NCI-H2196 (cell line): ENCODE measurements around the gene ZNF423.
"Not testable (repeated sequence)": the region's sequence is repeated elsewhere in the genome, so short reads cannot be mapped to it uniquely, and the experiment has no call there.

ENCODE experiments used
- DNase-seq: peaks from one replicate; lab custom pipeline; 2025; ENCODE audit not compliant: unreplicated experiment; lab: John Stamatoyannopoulos, UW

ZNF423 gene

DNA sequence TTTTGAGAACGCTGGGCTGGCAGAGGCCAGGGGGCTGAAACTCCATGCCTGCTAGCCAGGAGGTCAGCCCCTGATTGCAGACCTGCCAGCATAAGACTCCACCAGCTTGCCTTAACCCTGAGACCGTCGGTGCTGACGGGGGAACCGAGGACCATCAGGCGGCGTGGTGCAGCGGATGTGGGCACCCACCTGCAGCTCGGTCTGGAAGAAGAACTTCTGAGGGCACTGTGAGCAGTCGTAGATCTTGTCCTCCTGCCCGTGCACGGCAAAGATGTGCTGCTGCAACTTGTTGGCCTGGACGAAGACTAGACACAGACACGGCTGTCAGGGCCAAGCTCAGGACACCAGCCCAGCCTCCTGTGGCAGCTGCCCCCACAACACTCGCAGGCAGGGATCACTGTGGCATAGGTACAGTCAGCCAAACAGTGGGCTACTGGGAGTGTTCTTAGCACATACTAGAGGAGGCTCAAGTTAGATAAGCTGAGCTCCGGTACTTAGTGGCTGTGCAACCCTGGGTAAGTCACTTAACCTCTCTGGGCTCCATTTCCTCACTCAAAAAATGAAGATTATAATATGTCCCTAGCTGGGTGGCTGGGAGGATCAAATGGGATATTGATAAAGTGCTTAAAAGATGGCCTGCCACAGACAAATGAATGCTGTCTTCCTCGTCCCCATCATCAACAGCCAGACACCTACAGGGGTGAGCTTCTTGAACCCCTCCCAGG lies 332.3 kb downstream of the ZNF423 start:
- no peak for DNase-seq

DNA sequence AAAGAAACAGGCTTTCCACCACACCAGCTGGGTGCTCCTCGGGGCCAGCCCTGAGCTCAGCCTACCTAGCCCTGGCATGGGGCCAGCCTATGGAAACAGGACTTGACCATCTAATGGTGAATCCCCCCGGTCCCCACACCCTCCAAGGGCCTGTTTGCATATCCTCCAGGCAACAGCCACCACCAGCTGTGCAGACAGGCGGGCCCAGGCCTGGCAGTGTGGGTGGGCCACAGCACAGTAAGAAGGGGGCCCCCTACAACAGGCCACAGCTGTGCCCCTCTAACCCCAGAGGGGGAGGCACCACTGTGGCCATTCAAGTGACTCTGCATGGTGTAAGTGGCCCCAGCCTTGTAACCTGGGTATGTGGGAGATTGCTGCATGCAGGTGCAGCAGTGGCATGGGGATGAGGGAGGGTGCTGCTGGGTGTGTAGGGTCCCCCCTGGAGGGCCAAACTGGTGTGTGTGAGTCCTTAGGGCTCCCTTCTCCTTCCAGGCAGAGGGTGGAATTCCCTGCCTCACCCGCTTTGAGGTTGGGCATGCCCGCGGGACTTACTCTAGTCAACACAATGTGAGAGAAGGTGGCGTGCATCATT lies 334.1 kb downstream of the ZNF423 start:
- DNase-seq = no peak

DNA sequence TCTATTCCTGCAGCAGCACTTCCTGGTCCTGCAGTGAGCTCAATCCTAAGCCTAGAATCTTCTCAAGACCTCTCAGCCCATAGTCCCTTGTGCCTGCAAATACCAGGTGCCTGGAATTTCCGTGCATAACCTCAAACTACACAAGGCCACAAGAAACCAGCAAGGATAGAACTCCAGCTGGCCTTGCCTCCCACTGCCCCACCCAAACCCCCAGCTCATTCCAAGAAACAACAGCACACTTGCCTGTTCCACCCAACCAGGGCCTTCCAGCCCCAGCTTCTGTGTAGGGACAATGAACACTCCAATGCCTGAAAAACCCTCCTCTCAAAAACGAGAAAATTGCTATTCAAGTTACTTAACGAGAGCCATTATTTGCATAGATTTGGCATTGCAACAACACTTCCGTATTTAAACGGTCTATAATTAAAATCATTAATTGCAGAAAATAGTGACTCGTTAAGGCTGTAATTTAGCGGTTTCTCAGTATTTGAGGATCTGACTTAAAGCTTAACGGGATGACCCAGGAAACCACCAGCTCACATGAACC lies 335.3 kb downstream of the ZNF423 start:
- DNase-seq = no peak

DNA sequence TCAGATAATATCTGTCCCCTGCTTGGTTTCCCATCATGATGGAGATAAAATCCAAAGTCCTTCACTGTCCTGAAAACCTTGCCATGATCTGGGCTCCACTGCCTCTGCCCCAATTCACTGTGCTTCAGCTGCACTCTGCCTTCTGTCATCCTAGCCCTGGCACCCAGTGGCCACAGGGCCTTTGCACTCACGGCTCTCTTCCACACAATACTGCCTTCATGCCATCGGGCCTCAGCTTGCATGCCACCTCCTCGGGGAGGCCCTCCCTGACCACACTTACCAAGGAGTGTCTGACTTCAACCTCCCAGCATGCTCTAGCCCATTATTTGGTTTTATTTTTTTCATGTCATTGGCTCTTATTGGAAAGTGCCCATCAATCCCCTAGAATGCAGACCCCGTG lies 336.2 kb downstream of the ZNF423 start:
- DNase-seq = no peak

DNA sequence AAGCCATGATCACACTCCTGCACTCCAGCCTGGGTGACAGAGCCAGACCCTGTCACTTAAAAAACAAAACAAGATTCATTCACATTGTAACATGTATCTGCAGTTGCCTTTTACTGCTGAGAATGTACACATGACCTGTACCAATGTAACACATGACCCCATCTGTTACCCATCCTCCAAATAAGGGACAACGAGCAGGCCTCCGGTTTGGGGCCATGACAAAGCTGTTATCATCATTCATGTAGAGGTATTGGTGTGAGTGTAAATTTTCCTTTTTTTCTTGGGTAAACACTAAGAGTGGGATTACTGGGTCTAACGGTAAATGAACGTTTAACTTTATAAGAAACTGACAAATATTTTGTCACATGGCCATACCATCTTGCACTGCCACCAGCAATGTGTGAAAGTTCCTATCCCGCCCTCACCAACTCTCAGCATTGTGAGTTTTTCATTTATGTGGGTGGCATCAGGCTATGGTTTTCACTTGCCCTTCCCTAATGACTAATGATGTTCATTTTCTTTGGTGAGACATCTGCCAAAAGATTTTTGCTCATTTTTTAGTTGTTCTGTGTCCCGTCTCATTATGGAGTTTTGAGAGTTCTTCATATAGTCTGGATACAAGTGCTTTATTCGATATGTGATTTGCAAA lies 336.8 kb downstream of the ZNF423 start:
- no peak for DNase-seq

DNA sequence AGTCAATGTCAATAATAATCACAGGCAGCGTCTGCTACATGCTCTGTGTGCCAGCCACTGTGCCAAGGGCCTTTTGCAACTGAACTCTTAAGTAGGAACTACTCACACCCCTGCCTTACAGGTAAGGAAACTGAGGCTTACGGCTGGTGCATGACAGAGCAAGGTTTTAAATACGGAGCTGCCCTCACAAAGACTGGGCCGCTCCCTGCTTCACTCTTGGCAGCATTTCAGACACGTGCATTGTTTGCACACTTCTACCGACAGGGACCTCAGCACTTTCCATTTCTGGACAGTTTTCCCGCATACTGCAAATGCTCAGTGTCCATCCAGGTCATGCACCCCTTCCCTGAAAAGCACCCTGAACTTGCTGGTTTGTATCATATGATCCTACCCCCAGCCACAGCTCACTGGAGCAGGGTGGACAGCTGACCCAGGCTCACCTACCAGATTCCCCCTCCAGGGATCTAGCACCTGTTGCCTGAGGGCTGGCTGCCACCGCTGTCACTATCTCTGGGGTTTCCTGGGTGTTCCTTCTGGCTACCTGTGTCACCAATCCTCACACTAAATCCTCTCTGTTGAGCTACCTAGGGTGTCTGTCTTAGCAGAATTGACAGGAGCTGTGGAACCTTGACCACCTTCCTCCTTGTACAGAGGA lies 339.4 kb downstream of the ZNF423 start:
- no peak for DNase-seq

DNA sequence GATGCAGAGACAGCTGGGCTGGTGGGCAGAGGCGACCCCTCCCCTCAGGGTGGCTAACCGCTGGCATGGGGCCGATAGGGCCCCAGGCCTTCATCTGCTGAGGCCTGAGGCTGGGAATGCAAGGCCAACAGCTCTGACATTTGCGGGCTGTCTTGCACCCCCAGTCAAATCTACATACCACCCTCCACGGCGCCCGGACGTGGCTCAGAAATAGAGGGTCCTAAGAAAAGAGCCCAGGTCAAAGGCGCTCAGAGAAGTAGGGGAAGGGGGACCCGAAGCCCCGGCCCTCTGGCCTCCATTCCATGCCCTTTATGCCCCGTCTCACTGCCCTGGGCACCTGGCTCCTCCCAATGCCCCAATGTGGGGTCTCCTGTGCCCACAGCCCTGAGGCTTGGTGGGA lies 340.1 kb downstream of the ZNF423 start:
- DNase-seq = no peak

DNA sequence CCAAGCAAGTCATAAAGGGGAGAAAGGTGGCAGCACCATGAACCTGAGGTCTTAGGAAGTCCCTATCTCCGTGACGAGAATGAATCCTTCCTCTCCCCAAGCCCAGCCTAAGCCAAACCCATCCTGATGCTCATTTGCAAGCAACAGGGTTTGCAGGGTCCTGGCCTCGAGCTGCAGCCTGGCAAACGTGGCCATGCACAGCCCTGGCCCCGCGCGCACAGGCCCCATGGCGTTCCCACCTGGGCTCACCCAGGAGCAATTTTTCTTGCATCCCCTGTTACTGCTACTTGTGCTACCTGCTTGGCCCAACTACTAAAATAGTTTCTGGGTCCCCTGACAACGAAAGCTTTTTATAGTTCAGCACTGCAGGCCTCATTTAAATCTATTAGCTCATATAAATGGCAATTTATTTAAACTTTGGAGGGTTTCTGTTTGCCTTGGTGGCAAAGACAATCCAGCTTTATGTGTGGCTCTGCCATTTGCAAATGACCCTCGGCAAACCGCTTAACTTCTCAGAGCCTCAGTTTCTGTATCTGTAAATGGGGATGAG lies 340.8 kb downstream of the ZNF423 start:
- no peak for DNase-seq

DNA sequence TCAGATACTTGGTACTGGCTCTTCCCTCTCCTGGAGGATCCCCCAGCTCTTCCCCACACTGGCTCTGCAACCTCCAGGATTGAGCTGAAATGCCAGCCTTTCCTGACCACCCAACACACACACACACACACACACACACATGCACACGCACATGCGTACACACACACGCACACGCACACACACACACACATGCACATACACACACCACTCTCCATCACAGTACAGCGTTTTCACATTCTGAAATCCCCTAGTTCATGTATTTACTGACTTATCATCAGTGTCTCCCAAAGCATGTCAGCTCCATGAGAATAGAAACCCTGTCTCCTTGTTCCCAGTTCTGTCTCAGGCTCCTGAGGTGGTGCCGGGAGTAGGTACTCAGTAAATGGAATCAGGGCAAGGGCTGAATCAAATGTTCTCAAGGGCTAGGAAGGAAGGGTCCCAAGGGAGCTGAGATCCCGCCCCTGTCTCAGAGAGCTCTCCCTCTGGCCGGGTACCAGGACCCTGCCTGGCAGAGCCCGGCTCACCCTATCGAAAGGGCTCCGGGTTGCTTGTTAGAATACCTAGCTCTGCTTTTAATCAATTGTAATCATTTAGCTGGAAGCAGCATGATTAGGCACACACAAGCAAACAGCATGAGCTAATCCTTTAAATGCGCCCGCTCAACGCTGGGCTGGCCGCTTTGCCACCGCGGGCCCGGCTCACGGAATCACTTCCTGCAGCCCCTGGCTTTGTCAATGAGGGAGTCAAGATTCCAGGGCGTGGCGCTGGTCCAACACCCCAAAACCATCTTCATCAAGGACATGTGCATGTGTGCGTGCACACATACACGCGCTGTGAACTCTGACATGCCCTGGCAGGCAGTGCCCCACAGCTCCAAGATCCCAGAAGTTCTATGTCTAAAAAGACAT lies 341.6 kb downstream of the ZNF423 start:
- no peak for DNase-seq

DNA sequence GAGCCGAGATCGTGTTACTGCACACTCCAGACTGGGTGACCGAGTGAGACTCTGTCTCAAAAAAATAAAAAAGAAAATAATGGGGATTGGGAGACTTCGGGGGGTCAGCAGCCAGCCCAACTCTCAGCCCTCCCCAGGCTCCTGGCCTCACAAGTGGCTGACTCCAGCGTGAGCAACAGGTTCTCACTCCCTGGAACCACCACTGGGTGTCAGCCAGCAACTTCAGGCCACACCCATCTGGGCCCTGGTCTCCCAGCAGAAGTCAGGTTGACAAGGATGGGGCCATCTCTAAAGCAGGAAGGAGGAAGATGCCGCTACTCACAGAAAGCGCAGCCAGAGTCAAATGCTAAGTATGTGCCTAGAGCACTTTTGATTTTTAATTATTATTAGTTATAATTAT lies 342.9 kb downstream of the ZNF423 start:
- no peak for DNase-seq

DNA sequence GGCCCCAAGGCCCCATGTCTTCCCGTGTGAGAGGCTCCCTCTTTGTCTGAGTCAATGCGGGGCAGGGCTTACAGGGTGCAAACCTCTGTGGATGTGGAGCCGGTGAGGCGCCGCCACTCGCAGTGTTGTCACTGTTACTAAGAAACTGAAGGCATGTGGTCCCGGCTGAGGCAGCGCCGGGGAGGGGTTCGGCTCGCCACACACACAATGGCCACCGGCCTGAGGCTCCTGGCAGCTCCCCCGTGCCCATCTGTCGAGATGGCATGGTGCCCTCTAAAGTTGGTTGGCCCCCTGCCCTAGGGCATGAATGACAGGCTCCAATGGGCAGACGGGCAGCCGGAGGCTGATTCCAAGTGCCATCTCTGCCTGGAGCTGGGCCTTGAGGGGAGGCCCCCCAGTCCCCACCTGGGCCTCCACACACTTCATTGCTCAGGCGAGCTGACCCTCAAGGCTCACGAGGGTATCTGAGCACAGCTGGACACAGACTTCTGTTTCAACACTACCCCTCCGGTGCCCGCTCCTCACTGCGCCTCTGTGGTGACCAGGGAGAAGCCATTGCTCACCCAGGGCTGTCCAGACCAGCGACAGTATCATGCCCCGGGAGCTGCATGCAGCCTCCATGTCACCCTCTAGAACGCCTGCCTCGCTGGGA lies 345.1 kb downstream of the ZNF423 start:
- DNase-seq = no peak

DNA sequence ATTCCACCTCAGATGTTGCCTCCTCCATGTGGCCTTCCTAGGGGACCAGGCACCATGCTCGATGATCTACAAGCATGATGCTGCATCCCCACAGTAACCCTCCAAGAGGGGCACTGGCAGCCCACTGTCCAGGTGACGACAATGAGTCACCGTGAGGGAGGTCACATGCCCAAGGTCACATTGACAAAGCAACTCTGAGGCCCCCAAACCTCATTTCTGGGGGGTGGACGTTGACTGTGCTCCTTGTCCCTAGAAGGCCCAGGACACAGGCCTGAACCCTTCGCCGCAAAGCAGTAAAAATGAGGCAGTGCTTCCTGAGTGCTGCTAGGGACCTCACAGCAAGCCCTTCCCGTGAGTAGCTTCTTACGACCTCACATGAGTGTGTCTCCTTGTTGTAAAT lies 345.8 kb downstream of the ZNF423 start:
- DNase-seq = no peak

DNA sequence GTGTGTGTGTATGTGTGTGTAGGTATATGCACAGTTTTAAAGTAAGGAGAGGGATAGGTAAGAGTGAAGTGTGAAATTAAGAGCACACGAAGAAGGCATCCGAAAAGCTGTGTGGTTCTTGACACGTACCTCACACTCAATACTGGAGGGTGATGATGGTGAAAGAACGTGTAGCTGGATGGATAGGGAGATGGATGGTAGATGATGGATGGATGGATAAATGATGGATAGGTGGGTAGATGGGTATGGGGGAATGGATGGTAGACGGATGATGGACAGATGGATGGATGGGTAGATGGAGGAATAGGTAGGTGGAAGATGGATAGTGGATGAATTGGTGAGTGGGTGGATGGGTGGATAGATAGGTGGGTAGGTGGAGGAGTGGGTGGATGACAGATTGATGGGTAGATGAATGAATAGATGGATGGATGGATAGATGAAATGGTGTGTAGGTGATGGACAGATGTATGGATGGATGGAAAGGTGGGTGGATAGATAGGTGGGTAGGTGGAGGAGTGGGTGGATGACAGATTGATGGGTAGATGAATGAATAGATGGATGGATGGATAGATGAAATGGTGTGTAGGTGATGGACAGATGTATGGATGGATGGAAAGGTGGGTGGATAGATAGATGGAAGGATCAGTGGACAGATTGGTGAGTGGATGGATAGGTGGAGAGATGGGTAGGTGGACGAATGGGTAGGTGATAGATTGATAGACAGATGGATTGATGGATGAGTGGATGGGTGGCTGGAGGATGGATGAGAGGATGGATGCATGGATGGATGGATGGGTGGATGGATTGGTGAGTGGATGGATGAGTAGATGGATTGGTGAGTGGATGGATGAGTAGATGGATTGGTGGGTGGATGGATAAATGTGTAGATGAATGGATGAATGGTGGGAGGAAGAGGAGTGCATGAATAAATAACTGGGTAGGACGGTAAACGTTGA lies 349.6 kb downstream of the ZNF423 start:
- DNase-seq = not testable (repeated sequence)

DNA sequence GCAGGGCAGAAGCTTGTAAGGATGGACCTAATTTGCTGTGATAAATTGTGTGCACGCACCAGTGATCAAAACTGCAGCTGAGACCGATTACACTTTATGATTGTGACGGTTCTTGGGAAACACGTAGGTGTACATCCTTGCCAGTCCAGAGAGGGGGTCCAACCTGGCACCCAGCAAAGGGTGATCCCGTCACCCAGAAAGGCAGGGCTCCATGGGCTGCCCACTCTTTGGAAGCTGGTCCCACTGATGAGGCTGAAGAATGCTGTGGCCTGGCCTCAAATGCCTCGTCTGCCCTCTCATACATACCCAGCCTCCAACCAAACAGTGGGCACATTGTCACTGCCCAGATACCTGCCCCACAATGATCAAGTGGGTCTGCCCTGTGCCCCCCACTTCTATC lies 350.4 kb downstream of the ZNF423 start:
- DNase-seq = no peak

DNA sequence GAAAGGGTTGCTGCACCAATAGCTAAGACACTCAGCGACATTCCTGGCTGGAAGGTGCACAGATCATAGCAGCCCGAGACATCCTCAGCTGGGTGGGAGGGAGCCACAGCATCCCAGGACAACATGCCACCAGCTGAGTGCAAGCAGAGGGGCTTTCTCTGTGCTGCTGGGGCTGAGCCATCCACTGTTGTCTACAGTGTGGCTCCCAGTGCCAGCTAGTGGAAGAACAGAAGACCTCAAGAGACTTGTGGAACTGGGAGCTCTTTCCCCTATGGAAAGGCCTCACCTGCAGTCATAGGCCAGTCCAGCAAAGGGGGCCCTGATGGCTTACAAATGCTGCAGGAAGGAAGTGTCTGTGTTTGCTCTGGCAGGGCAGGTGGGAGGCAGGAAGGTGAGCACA lies 351.3 kb downstream of the ZNF423 start:
- no peak for DNase-seq

DNA sequence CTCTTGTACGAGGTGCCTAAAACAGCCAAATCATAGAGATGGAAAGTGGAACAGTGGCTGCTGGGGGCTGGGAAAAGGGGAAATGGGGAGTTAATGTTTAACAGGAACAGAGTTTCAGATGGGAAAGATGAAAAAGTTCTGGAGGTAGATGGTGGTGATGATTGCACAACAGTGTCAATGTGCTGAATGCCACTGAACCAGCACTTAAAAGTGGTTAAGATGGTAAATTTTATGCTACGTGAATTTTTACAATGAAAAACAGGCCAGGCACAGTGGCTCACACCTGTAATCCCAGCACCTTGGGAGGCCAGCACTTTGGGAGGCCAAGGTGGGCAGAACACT lies 351.9 kb downstream of the ZNF423 start:
- DNase-seq = no peak

DNA sequence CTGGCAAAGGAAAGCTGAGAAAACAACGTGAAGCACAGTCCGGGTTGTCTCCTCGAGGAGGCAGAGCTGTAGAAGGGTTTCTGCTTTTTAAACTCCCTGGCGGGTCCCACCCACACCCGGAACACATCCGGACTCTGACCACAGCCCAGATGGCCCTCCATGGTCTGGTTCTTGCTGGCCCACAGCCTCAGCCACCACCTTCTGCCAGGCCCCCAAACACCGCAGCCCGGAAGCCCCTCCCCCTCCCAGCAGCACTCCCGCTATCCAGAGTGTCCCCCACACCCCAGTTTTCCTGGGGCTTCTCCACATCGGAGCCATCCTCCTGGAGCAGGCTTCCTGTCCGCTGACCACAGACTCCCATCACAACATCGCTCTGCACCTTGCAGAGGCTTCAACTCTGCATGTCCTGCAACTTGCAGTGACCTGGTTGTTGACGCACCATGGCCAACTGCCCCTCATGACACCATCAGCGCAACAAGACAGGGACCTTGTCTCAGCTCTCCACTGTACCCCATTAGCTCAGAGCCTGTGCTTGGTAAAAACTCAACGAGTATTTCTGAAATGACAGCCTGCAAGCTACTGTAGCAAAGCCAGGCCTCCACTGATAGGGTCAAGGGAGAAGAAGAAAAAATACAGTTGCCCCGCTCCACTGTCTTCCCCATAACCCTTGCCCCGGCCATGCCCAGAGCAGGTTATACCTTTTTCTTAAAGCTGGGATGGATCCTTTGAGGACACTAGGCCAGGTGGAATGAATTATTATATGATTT lies 352.5 kb downstream of the ZNF423 start:
- no peak for DNase-seq
